OCI-LY3 (cell line): ENCODE results near the gene PYCR2.
A peak's percentile ranks its signal among the peaks of the same experiment; 100 is the strongest.

ENCODE experiments used
- H2AFZ ChIP-seq: fragments of 200-600, 300-600 bp; shearing (Covaris generic); 2 replicates; pipeline ENCODE4 v1.6.0; 2014; ENCODE audit warnings: antibody characterized with exemption, low read depth, low read length
- H3K27ac ChIP-seq: fragments of 200-600, 300-600 bp; sonication (generic); 2 replicates; pipeline ENCODE4 v1.5.1; 2014; ENCODE audit warnings: mild to moderate bottlenecking, low read length, moderate library complexity, mixed read lengths
- H3K27me3 ChIP-seq: fragments of 200-600, 300-600 bp; sonication (generic); 2 replicates; pipeline ENCODE4 v1.6.1; 2014; ENCODE audit warnings: low read depth, low read length, mixed read lengths
- H3K36me3 ChIP-seq: fragments of 200-600, 300-600 bp; sonication (generic); replicated peaks from 2 replicates; pipeline ENCODE3; 2014; ENCODE audit warnings: low read depth, low read length, mixed read lengths
- H3K4me1 ChIP-seq: fragments of 300-600, 200-600 bp; sonication (generic); 2 replicates; pipeline ENCODE4 v1.6.1; 2014; ENCODE audit warnings: low read length, mixed read lengths
- H3K4me2 ChIP-seq: fragments of 200-600, 300-600 bp; sonication (generic); 2 replicates; pipeline ENCODE4 v1.6.1; 2014; ENCODE audit warnings: low read length, mixed read lengths
- H3K4me3 ChIP-seq: fragments of 300-600, 200-600 bp; sonication (generic); 2 replicates; pipeline ENCODE4 v1.5.1; 2014; ENCODE audit warnings: antibody characterized with exemption, mild to moderate bottlenecking, low read length, moderate library complexity
- H3K79me2 ChIP-seq: fragments of 300-600, 200-600 bp; shearing (Covaris generic); 2 replicates; pipeline ENCODE4 v1.6.1; 2014; ENCODE audit warnings: mild to moderate bottlenecking, low read length, mixed read lengths
- H3K9ac ChIP-seq: fragments of 300-600, 200-600 bp; shearing (Covaris generic); 2 replicates; pipeline ENCODE4 v1.6.0; 2014; ENCODE audit warnings: mild to moderate bottlenecking, low read length, moderate library complexity
- H3K9me3 ChIP-seq: fragments of 200-600, 300-600 bp; shearing (Covaris generic); 2 replicates; pipeline ENCODE4 v1.6.1; 2014; ENCODE audit warnings: low read length, mixed read lengths; ENCODE audit not compliant: insufficient read depth
- H4K20me1 ChIP-seq: fragments of 200-600, 300-600 bp; sonication (generic); 2 replicates; pipeline ENCODE4 v1.6.1; 2016; ENCODE audit warnings: low read length, mixed read lengths; ENCODE audit not compliant: insufficient read depth
- CTCF ChIP-seq: fragments of 200-600, 300-600 bp; sonication (generic); IDR thresholded peaks from 2 replicates; pipeline ENCODE4 v1.5.1; 2014; ENCODE audit warnings: antibody characterized with exemption, low read length, low read depth
- EZH2phosphoT487 ChIP-seq: fragments of 200-600 bp; shearing (Covaris generic); IDR thresholded peaks from 2 replicates; pipeline ENCODE4 v1.6.1; 2018; ENCODE audit warnings: antibody characterized with exemption, mixed run types, low read depth

PYCR2 gene

DNA sequence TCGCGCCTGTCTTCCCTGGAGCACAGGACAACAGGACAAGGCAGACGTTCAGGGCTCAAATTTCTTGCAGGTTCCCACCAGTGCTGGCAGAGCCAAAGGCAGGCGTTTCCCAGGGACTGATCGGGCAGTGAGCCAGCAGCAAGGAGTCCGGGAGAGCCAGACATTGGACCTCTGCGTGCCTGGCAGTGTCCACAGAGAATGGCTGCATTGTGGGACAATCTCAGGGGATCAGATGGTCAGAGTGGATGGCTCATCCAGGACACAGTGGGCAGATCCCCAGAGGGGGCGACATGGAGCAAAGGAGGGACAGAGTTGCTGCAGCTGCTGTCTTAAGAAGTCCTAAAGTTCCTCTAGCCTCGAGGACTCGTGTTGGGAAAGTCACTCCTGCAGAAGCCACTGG, 46.5 kb downstream of the PYCR2 start:
- Histone ChIP-seq H4K20me1 (no peaks in the 10 kb centered on the region), H2AFZ (no peak overlapping the region), H3K27me3 (no peaks in the 10 kb centered on the region), H3K9ac (no peak overlapping the region), H3K27ac (no peak overlapping the region), H3K9me3 (no peaks in the 10 kb centered on the region), H3K36me3 (peaks cover 15% of the 10 kb centered on the region), H3K4me2 (no peak overlapping the region), H3K4me1 (peaks cover 8% of the 10 kb centered on the region; the same call in 1 of the 2 replicates), H3K4me3 (no peak overlapping the region), H3K79me2 (peaks cover 13% of the 10 kb centered on the region; the same call in 1 of the 2 replicates)
- TF ChIP-seq EZH2phosphoT487 (no peak), CTCF (peak; percentile 48)

DNA sequence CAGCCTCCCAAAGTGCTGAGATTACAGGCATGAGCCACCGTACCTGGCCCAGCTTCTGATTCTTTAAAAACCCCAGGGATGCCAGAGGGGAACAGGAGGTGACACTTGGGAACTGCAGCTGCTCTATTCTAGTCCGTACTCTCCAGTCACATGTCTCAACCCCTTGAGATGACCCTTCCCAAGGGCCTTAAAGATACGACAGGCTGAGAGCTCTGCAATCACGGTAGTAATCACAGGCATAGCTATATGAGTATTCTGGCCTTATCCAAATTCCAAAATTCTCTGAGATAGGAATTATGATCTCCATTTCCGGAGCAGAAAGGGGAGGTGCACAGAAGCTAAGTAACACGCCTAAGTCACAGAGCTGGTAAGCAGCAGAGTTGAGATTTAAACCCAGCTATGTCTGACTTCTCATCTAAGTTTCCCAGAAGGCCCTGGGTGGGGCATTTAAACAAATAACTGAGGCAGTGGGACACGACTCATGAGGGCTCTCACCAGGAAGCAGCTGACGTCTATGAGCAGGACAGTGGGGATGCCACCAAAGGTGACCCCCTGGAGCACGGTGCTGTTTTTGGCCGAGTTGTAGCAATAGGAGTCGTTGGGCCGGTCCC, 47.0 kb downstream of the PYCR2 start:
- no peak overlapping the region for H3K9ac ChIP-seq
- peaks cover 15% of the 10 kb centered on the region for H3K36me3 ChIP-seq
- TF ChIP-seq EZH2phosphoT487 (no peak), CTCF (no peak)
- H3K27ac ChIP-seq = no peak overlapping the region
- H3K4me1 ChIP-seq = peaks cover 8% of the 10 kb centered on the region; the same call in 1 of the 2 replicates
- H4K20me1 ChIP-seq = no peaks in the 10 kb centered on the region
- no peak overlapping the region for H3K4me3 ChIP-seq
- H3K79me2 ChIP-seq = peaks cover 12% of the 10 kb centered on the region; the same call in 1 of the 2 replicates
- H3K9me3 ChIP-seq = no peaks in the 10 kb centered on the region
- no peak overlapping the region for H3K4me2 ChIP-seq
- no peak overlapping the region for H2AFZ ChIP-seq
- no peaks in the 10 kb centered on the region for H3K27me3 ChIP-seq

GRCh38 chr1:225875044-225875815, 48.8 kb downstream of the PYCR2 start:
- TF ChIP-seq CTCF (no peak), EZH2phosphoT487 (no peak)
- Histone ChIP-seq H3K79me2 (no peaks in the 10 kb centered on the region), H4K20me1 (no peaks in the 10 kb centered on the region), H3K9me3 (no peaks in the 10 kb centered on the region), H2AFZ (no peak overlapping the region), H3K27ac (no peak overlapping the region), H3K27me3 (no peaks in the 10 kb centered on the region), H3K4me1 (no peaks in the 10 kb centered on the region), H3K36me3 (peaks cover 25% of the 10 kb centered on the region), H3K9ac (no peak overlapping the region), H3K4me3 (no peak overlapping the region), H3K4me2 (no peak overlapping the region)

DNA sequence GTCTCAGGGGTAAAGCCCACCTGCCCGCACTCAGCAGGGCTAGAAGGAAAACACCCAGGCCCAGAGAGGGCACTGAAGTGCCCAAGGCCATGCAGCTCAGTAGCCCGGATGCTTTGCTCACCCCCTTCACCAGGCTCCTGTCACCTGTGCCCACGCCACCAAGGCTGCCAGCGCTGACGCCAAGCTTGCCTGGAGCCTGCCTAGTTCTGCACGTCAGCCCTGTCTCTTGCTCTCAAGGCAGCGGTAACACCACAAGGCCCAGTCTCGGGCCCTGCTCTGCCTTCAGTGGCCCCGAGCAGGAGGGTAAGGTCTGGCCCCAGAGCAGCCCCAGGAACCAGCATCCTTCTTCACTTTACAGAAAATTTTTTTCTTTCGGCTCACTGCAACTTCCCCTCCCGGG, 49.6 kb downstream of the PYCR2 start:
- TF ChIP-seq CTCF (no peak), EZH2phosphoT487 (no peak)
- no peak overlapping the region for H3K4me2 ChIP-seq
- no peaks in the 10 kb centered on the region for H3K4me1 ChIP-seq
- no peaks in the 10 kb centered on the region for H3K9me3 ChIP-seq
- H3K4me3 ChIP-seq = no peak overlapping the region
- no peak overlapping the region for H2AFZ ChIP-seq
- no peak overlapping the region for H3K27ac ChIP-seq
- no peaks in the 10 kb centered on the region for H4K20me1 ChIP-seq
- no peaks in the 10 kb centered on the region for H3K79me2 ChIP-seq
- no peaks in the 10 kb centered on the region for H3K27me3 ChIP-seq
- H3K9ac ChIP-seq = no peak overlapping the region
- H3K36me3 ChIP-seq = peaks cover 25% of the 10 kb centered on the region
